Measurements from ENCODE around the gene PSMG3.

Gene PSMG3

GRCh38 chr7:1542841-1543747 lies 26.7 kb downstream of the PSMG3 start:
- DNase-seq = no peak

GRCh38 chr7:1542329-1542728 lies 27.5 kb downstream of the PSMG3 start:
- DNase-seq = no peak

DNA sequence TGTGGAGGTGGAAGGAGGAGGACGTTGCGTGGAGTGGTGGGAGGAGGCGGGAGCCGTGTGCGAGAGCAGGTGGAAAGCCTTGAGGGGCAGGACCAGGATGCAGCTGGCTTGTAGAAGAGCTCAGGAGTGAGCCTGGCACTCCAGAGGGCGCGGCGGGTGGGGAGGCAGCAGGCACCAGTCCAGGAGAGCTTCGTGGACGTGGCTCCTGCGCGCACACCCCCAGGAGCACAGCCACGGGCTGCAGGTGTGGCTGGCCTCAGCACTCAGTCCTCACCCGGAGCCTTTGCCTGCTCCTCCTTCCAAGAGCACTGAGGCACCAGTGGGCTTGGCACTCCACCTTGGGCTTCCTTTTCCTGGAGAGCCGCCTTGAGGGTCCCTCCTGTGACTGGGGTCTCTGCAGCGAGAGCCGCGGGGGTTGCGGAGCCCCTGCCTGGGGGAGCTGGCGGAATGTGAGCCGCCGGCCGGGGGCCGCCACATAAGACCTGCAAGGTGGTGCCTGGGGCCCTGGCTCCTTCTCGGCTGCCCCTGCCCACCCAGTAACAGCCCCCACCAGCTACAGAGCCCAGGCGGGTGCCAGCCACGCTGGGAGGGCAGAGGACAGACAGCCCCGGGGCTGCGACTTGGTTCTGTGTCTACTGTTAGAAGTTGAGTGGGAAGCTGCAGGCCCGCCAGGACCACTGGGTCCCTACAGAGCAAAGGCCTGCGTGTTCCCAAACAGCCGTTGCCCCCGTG lies 28.2 kb downstream of the PSMG3 start:
- no peak for DNase-seq

DNA sequence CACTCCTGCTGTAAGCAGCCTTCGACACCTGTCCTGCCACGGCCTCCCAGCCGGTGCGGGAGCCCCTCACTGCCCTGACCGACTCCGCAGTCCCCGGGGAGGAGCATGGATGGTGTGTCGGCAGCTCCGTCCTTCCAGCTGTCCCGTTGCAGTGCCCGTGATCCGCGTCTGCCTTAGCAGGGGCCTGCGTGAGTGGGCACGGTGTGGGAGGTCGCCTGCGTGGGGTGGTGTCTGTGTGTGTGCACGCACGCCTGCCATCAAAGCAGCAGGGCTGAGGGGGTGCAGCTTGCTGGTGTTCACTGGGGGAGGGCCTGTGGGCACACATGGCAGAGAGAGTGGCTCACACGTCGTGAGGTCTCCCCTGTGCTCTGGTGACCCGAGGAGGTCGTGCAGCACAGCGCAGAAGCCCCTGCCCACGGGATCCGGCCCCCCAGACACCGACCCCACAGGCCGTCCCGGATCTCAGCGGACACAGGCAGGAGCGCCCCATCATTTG lies 29.0 kb downstream of the PSMG3 start:
- DNase-seq = no peak

DNA sequence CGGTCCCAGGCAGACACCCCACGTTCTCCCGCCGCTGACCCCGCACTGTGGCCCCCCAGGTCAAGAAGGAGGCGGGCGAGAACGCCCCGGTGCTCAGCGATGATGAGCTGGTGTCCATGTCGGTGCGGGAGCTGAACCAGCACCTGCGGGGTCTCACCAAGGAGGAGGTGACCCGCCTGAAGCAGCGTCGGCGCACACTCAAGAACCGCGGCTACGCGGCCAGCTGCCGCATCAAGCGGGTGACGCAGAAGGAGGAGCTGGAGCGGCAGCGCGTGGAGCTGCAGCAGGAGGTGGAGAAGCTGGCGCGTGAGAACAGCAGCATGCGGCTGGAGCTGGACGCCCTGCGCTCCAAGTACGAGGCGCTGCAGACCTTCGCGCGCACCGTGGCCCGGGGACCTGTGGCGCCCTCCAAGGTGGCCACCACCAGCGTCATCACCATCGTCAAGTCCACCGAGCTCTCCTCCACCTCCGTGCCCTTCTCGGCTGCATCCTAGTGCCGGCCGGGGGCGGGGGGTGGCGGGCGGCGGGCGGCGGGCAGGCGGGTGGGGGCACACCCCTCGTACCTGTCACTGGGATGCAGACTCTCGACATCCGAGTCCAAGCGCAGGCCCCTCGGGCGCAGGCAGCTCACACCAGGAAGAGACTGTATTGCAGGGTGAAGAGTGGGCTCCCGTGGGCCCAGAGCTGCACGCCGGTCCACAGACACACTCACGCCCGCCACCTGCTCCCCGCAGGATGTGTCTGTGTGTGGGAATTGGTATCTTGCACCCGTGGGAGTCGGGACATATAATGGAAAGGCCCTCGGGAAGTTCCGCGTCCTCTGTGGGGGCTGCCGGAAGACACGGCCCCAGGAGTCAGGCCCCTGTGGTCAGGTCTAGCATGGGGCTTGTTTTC lies 29.7 kb downstream of the PSMG3 start:
- DNase-seq = no peak

DNA sequence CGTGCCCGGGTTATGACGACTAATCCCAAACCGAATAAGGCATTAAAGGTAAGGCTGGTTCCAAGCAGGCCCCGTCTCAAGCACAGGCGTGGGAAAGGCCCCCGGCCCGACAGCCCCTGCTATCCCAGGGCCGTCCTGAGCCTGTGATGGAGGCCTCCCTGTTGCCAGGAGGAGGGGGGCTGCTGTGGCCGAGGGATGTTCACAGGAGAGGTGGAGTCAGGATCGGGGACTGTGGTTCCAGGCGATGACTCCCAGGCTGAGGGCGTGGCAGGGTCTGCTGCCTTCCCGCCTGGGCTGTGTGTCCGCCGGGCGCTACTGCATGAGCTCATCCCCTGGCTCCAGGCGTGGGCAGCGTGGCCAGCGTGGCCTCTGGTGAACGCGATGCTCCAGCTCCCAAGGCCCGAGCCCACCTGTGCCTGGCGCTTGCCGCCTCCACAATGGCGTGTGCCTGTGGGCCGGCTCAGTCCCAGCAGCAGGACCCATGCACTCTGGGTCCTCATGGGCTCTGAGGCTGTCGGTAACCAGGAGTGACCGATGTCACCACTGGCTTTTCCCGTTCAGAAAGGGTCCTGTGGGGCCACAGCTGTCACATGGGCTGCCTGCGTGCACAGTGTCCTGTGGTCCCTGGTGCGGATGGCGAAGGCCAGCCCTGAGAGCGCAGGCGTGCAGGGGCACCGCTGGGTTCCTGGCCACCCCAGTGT lies 30.5 kb downstream of the PSMG3 start:
- no peak for DNase-seq

GRCh38 chr7:1538544-1539180 lies 31.2 kb downstream of the PSMG3 start:
- DNase-seq = no peak

DNA sequence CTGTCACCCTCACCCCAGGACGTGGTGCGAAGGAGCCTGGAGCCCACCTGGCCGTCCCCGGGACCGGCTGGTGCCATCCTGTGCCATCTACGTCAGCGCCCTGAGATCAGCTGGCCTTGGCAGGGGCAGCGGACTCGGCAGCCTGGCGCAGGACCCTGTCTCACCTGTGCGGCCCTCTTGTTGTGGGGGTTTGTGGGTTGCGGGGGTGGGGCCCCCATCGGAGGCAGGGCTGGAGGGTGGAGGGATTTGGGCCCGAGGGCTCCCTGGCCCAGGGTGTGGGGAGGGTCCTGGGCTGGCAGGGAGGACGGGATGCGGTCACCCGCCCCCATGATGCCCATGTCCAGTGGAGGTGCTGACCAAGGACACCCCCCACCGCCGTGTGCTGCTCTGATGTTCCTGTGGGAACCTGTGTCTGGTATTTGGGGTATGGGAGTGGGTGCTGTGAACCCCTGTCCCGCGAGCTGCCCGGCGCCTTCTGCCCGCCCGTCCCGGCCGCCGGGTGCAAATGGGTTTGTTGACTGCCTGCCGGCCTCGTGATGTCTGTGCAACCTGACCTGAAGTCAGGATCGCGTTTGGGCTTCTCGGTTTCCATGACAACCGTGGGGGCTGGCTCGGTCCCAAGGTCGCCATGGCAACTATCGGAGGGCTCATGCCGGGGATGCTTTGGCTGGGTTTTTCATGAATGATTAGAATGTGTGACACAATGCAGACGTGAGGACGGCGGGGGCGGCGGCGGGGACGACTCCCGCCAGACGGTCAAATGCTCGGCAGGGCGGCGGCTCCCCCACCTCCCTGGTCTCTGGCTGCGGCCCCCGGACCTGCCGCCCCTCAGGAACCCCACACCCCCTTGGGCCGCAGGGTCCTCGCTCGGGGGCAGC lies 32.1 kb downstream of the PSMG3 start:
- no peak for DNase-seq

DNA sequence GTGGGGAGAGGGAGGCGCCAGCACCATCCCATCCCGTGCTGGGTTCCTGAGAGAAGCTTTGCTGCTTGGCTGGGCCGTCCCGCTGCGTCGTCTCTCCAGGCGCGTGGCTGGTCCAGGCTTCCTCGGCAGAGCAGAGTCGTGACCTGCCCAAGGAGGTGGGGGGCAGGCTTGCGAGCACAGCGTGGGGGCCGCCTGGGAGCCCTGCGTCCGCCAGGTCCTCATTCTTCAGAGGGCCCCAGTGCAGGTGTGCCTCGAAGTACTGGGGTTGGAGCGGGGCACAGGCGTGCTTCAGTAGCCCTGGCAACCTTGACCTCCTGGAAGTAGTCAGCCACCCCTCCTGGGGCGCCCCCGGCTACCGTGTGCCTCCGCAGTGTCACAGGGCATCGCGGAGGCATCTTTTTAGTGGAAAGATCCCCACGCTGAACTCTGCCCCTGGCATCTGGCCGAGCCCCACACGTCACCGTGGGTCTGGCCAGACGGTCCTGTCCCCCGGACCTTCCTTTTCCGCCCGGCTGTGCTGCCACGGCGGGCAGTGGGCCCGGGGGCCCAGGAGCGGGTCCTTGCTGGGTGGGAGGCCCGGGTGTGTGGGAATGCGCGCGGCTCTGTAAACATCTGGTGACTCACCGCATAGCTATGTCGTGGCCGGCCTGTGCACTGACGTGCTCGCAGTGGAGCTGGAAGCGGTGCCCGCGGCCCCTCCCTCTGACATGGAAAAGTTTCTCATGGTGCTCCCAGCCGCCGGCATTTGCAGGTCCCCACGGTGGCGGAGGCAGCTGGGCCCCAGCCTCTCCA lies 32.9 kb downstream of the PSMG3 start:
- no peak for DNase-seq

GRCh38 chr7:1536455-1536742 lies 33.4 kb downstream of the PSMG3 start:
- DNase-seq = no peak

DNA sequence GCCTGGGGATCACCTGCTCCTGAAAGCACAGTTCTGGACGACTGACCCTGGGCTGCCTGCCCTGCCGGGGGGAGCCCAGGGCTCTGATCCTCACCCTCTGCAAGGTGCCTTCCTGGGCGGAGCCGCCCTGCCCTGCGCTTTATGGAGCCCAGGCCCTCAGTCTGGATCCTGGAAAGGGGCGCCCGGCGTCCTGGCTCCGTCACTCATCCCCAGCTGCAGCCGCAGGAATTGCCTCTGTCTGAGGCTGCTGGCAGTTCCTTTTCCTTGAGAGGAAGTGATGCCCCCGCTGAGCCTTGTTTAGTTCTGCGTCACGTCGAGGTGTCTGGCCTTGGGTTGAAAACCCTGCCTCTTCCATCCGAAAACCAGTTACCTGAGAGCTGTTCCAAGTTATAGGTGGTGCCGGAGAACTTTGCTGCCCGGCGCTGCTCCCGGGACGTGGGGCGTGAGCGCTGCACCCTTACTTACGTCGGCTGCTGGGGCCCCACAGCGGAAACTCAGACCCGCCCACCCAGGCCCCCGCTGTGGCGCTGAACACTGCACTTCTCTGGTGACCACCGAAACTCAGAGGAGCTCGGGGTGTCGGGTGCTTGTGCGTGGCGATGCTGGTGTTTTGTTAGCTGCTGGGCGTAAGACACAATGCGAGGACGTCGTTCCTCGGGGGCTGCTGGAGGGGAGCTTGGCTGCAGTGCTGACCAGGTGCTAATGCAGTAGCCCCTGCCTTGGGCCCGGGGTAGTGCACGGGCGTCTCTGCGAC lies 34.0 kb downstream of the PSMG3 start:
- DNase-seq = no peak

DNA sequence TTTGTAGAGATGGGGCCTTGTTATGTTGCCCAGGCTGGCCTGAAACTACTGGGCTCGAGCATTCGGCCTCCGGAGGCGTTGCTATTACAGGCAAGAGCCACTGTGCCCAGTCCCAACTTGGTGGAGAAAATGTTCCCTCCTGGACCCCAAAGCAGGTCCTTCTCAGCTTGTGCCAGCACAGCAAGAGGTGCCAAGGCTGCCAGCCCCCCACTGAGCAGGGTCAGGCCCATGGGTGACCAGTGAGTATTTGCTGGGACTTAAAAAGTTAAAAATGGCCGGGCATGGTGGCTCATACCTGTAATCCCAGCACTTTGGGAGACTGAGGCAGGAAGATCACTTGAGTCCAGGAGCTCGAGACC lies 34.8 kb downstream of the PSMG3 start:
- DNase-seq = no peak

DNA sequence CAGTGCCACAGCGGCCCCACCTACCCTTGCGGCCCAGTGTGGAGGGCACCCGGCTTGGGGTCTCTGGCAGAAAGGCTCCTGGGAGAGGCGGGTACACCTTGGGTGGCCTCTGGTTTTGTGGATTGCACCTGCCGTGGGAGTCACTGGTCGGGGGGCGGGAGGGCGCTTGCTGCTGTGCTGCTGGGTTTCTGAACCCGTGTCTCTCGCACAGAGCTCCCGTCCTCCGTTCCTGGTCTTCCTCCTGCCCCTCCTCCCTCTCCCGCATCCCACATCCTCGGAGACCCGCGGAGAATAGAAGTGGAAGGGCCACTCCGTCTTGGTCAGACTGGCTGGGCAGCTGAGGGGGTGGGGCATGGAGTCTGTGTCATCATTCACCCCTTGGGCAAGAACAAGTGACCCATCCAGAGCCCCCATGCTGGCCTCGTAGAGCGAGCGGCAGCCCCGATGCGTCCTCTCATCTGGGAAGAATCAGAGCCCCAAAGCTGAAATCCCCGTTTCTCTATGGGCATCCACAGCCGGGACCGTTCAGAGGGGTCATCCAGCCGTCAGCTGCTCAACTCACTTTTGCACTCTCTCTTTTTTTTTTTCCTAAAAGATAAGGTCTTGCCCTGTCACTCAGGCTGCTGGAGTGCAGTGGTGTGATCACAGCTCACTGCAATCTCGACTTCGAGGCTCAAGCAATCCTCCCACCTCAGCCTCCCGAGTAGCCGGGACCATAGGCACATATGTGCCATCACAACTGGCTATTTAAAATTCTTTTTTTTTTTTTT lies 35.3 kb downstream of the PSMG3 start:
- no peak for DNase-seq

GRCh38 chr7:1533547-1534329 lies 36.1 kb downstream of the PSMG3 start:
- peak; percentile 74 for DNase-seq

GRCh38 chr7:1533255-1533546 lies 36.6 kb downstream of the PSMG3 start:
- DNase-seq = no peak

DNA sequence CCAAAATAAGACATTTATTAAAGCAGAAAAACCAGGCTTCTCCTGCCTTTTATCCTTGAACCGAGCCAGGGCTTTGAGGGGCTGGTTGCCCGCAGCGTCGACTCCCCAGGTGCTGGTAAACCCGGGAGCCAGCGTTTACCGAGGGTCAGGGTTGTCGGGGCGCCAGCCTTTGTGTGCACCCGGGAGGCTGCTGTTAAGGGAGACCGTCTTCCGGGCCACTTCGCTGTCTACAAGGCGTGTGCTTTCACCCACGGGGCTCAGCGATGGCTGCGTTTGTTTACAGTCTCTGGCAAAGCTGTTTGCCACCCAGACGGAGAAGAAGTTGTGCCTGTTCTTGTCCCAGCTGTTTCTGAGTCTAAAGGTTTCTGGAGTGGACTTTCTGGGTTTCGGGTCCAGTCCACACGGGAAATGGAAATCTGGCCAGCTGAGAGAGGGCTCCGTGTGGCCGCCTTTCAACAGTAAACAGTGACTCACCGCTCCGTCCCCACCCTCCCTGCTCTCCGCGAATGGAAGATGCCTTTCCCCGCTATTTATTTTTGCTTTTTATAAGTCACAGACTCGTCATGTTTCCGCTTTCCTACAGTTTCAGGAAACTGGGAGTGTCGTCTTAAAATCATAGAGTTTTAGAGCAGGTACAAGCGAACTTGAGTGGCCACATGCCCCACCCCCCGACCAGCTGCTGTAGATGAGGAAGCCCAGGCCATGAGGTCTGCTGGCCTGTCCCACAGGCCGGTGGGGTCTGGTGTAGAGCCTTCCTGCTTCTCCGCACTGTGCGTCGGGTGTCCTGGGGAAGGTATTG lies 37.2 kb downstream of the PSMG3 start:
- DNase-seq = peak; percentile 71

- DNase-seq = no peak
Observed at GRCh38 chr7:1531979-1532455, 37.8 kb downstream of the PSMG3 start.
